22Rv1 (cell line): ENCODE results near the gene FARS2.

ENCODE experiments used
- CTCF ChIP-seq: fragments of 450-650 bp; IDR thresholded peaks from 2 replicates; pipeline ENCODE4 v1.5.1; 2017; ENCODE audit warnings: mild to moderate bottlenecking
- ZFX ChIP-seq: fragments of 450-650 bp; IDR thresholded peaks from 2 replicates; pipeline ENCODE4 v1.6.1; 2017; ENCODE audit warnings: antibody characterized with exemption, borderline replicate concordance

DNA sequence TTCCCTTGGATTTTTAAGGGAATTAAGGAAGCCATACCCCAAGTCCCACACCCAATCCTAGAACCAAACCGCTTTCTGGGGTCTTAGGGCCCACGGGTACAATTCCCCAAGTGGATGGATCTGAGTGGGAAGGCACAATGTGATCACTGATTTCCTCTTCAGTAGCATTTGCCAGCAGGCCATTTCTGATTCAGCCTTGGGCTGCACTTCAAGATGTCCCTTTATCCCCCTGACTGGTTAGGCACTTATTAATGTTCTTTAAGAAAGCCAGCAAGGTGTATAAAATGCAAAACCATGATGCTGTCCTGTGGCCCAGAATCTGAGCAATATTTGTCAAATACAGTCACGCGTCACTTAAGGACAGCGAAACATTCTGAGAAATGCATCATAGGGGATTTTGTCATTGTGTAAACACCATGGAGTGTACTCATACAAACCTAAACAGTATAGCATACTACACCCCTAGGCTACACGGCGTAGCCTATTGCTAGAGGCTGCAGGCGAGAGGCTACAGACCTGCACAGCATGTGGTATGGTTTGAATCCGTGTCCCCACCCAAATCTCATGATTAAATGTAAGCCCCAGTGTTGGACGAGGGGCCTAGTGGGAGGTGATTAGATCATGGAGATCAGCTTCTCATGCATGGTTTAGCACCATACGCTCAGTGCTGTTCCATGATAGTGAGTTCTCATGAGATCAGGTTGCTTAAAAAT is 511.3 kb downstream of the FARS2 start:
- TF ChIP-seq CTCF: no peak
- no peak for TF ChIP-seq ZFX
